Sigmoid colon (tissue), 4 donors: ENCODE measurements around the gene CFAP47.

Experiments used
- CTCF ChIP-seq, 4 experiments: fragments of 450-650 bp in 3 of 4; fragments of 200-600 bp in 1 of 4; IDR thresholded peaks; one replicate each; pipeline ENCODE4 v1.5.1; 2016 to 2019; ENCODE audit warnings: antibody characterized with exemption in 4 of 4, mild to moderate bottlenecking in 3 of 4, moderate library complexity in 2 of 4
- POLR2AphosphoS5 ChIP-seq, 4 donors: sonication (generic); formaldehyde crosslinking; IDR thresholded peaks; one replicate each; pipeline ENCODE4 v1.6.1; 2017; ENCODE audit warnings: antibody characterized with exemption in 4 of 4

- no peak for TF ChIP-seq POLR2AphosphoS5 (IDR thresholded peaks at IDR 0.05)
- TF ChIP-seq CTCF (IDR thresholded peaks at IDR 0.05), result no peak
These were observed 424.8 kb downstream of the CFAP47 start for GRCh38 chrX:36344301-36344700.
